SW480 (cell line): Measurements from ENCODE around the gene IP6K1.
"Not testable (repeated sequence)": the region's sequence is repeated elsewhere in the genome, so short reads cannot be mapped to it uniquely, and the experiment has no call there.

Source experiments
- DNase-seq: peaks from one replicate; pipeline ENCODE4 v3.0.0-alpha.2; 2016; ENCODE audit warnings: low spot score

IP6K1 gene

GRCh38 chr3:49786357-49787181 lies at the start of gene IP6K1:
IP6K1 (minus strand) TSS chr3:49786542; CDS start chr3:49748040, 38,502 bp downstream.
- peak; percentile 100 for DNase-seq

- no peak for DNase-seq
Measured at GRCh38 chr3:49831341-49831740, 45.0 kb upstream of the IP6K1 start.

- no peak for DNase-seq
Measured at GRCh38 chr3:49826016-49826415, 39.7 kb upstream of the IP6K1 start.

GRCh38 chr3:49823131-49823530 lies 36.8 kb upstream of the IP6K1 start:
- DNase-seq, result not testable (repeated sequence)

- DNase-seq, result peak; percentile 19
Measured at GRCh38 chr3:49813497-49814174, 27.3 kb upstream of the IP6K1 start, which contains the start of gene UBA7. UBA7 (minus strand) TSS chr3:49813953; CDS start chr3:49813787, 166 bp downstream.

- no peak for DNase-seq
Measured at GRCh38 chr3:49812916-49813496, 26.7 kb upstream of the IP6K1 start.

- DNase-seq, result no peak
Measured at GRCh38 chr3:49807431-49808114, 21.2 kb upstream of the IP6K1 start.

GRCh38 chr3:49806850-49807249 lies 20.5 kb upstream of the IP6K1 start:
- DNase-seq, result no peak

- no peak for DNase-seq
Measured at GRCh38 chr3:49805897-49806701, 19.8 kb upstream of the IP6K1 start.

- no peak for DNase-seq
Measured at GRCh38 chr3:49805367-49805782, 19.0 kb upstream of the IP6K1 start.

GRCh38 chr3:49804141-49805041 lies 18.0 kb upstream of the IP6K1 start:
- no peak for DNase-seq

GRCh38 chr3:49803465-49804140 lies 17.3 kb upstream of the IP6K1 start:
- DNase-seq, result peak; percentile 31

GRCh38 chr3:49802719-49803464 lies 16.6 kb upstream of the IP6K1 start, which contains the start of gene INKA1:
INKA1 (plus strand) TSS chr3:49803261; CDS start chr3:49803393, 132 bp downstream.
- DNase-seq, result peak; percentile 84

GRCh38 chr3:49801160-49801559 lies 14.8 kb upstream of the IP6K1 start:
- no peak for DNase-seq

- DNase-seq, result peak; percentile 33
Measured at GRCh38 chr3:49799761-49800160, 13.4 kb upstream of the IP6K1 start, which contains the start of gene CDHR4. CDHR4 (minus strand) TSS chr3:49799873; CDS start chr3:49799812, 61 bp downstream.

- DNase-seq, result no peak
Measured at GRCh38 chr3:49799105-49799504, 12.8 kb upstream of the IP6K1 start.

GRCh38 chr3:49794926-49795905 lies 8.9 kb upstream of the IP6K1 start:
- DNase-seq, result no peak

GRCh38 chr3:49794431-49794830 lies 8.1 kb upstream of the IP6K1 start:
- DNase-seq, result no peak
